Mucosa of rectum (tissue), 2 donors: ENCODE data around the gene LSMEM2.
A peak's percentile ranks its signal among the peaks of the same experiment; 100 is the strongest.

Source experiments
- H3K27ac ChIP-seq, 2 donors: one replicate each; pipeline ENCODE4 v1.7.0; 2013; ENCODE audit warnings: inconsistent platforms in 2 of 2, low read depth in 2 of 2, low read length in 2 of 2
- H3K27me3 ChIP-seq, 2 donors: one replicate each; pipeline ENCODE4 v1.7.0; 2013; ENCODE audit warnings: low read length in 2 of 2; ENCODE audit not compliant: control insufficient read depth in 2 of 2, insufficient read depth in 2 of 2
- H3K36me3 ChIP-seq, 2 donors: one replicate each; pipeline ENCODE4 v1.7.0; 2013; ENCODE audit warnings: low read length in 2 of 2; ENCODE audit not compliant: control insufficient read depth in 2 of 2, insufficient read depth in 2 of 2
- H3K4me1 ChIP-seq, 2 donors: one replicate each; pipeline ENCODE4 v1.7.0; 2013; ENCODE audit warnings: low read length in 2 of 2, mild to moderate bottlenecking in 1 of 2; ENCODE audit not compliant: control insufficient read depth in 2 of 2, insufficient read depth in 2 of 2
- H3K4me3 ChIP-seq, 2 donors: one replicate each; pipeline ENCODE4 v1.7.0; 2013; ENCODE audit warnings: low read length in 2 of 2
- H3K9ac ChIP-seq, 2 donors: one replicate each; pipeline ENCODE4 v1.7.0; 2013; ENCODE audit warnings: low read length in 2 of 2, low read depth in 1 of 2, mild to moderate bottlenecking in 1 of 2
- H3K9me3 ChIP-seq, 2 donors: one replicate each; pipeline ENCODE4 v1.7.0; 2013; ENCODE audit warnings: low read length in 2 of 2; ENCODE audit not compliant: control insufficient read depth in 2 of 2
- donor health status: healthy.
- donor health status: Normal muscosa, but diverticular disease.

LSMEM2 gene

DNA sequence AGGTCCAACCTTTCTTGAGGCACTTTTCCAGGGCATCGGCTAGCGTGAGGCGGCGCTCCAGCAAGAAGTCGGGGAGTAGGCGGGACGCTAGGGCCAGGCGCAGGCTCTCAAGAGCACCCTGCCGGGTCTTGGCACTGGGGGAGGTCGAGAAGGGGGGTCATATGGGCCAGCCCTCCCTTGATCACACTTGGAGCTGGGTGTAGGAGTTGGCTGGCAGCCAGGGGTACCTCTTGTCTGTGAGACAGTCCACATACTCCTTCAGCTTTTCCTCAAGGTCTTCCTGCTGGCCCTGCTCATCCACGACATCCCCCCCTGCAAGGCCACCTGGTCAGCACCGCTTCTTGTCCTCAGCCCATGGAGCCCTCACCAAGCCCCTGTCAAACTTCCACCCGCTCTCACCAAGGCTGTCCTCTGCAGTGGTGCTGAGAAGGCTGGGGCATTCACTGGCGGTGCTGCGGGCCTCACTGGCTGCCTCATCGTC is 11.3 kb downstream of the LSMEM2 start:
- peaks cover 19 to 23% of the 10 kb centered on the region in 2 donors for H3K4me1 ChIP-seq
- H3K36me3 ChIP-seq: peaks cover 36% of the 10 kb centered on the region in 2 donors
- no peaks in the 10 kb centered on the region for H3K9me3 ChIP-seq
- peak overlapping the region in 1 of 2 donors; percentile 80 for H3K9ac ChIP-seq
- no peaks in the 10 kb centered on the region for H3K27me3 ChIP-seq
- H3K27ac ChIP-seq: no peak overlapping the region
- H3K4me3 ChIP-seq: no peak overlapping the region

DNA sequence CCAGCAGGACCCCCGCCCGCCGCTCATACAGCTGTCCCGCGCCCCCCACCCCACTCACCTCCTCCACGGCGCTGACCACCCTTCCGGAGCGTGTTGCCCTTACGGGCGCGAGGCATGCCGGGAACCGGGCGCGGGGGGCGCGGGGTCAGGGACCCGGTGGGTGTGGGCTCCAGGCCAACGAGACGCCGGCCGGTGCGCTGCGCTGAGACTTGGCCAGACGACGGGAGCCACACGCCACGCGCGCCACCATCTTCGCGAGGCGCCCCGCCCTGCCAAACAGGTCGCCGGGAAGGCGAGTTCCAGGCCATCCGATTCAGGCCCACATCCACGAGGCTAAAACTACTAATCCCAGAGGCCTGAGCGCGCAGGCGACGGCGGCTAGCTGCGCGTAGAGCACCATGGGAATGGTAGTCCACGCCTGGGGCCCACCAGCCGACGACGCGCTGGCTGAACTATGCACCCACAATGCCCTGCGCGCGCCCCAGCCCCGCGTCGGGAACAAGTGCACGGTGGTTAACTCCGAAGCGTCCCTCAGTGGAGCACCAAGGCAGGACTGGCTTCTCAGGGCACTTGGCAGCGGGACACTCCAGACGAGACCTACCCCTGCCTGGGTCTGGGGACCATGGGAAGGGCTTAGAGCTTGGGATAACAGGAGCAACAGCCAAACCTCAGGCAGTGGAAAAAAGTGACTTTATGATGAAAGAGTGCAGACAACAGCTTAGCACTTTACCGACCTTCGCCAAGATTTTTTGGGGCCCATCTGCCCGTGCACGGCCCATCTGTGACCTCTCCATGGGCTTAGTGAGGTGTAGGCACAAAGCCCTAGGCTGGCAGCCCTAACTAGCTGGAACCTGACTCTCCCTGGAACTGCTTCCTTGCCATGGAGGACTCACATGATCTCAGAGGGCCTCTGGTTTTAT is 13.5 kb downstream of the LSMEM2 start, which contains the start of gene IFRD2:
TSS of gene IFRD2 (minus strand) at position 271 of the 920 bp plus-strand sequence. CDS start at position 116, 155 bp downstream.
- peak within 1 kb of the TSS; percentile 80 to 84 for H3K9ac ChIP-seq
- H3K27me3 ChIP-seq: no peaks in the 10 kb centered on the region
- peaks cover 19 to 23% of the 10 kb centered on the region in 2 donors for H3K4me1 ChIP-seq
- H3K4me3 ChIP-seq: peak within 1 kb of the TSS; percentile 80 to 88
- H3K36me3 ChIP-seq: peaks cover 28 to 29% of the 10 kb centered on the region in 2 donors
- no peaks in the 10 kb centered on the region for H3K9me3 ChIP-seq
- peak within 1 kb of the TSS; percentile 75 to 80 for H3K27ac ChIP-seq

DNA sequence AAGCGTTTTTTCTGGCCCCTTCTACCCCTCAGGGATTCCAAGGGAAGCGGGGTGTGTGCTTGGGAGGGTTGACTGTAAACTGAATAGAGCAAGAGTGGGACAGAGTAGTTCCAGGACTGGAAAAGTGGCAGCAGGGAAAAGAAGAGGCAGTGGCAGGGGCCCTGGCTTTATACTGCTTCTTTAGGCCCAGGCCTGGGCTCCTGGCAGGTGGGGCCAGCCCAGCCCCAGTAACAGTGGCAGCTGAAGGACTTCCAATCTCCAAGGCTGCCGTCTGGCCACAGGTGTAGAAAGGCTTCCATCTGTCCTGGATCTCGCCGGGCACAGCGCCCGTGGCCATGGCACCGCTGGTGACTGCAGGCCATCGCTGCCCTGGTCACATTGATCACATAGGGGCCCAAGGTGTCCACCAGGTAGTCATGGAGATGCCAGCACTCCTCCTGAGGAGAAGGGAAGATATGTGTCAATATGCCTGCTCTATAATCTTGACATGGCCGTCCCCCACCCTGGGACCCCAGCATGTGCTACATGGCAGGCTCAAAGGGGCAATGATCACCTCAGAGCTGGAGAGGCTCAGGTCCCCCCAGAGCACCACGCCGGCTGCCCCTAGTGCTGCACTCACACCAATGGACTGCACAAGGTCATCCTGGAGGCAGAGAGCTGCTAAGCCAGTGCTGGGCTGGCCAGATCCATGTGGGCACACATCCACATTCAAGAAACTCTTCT is 14.4 kb downstream of the LSMEM2 start:
- peak overlapping the region; percentile 58 to 87 for H3K4me3 ChIP-seq
- H3K36me3 ChIP-seq: peaks cover 20 to 21% of the 10 kb centered on the region in 2 donors
- peak overlapping the region; percentile 63 to 84 for H3K9ac ChIP-seq
- H3K27ac ChIP-seq: peak overlapping the region; percentile 75 to 80
- H3K27me3 ChIP-seq: no peaks in the 10 kb centered on the region
- peaks cover 22 to 26% of the 10 kb centered on the region in 2 donors for H3K4me1 ChIP-seq
- H3K9me3 ChIP-seq: no peaks in the 10 kb centered on the region

DNA sequence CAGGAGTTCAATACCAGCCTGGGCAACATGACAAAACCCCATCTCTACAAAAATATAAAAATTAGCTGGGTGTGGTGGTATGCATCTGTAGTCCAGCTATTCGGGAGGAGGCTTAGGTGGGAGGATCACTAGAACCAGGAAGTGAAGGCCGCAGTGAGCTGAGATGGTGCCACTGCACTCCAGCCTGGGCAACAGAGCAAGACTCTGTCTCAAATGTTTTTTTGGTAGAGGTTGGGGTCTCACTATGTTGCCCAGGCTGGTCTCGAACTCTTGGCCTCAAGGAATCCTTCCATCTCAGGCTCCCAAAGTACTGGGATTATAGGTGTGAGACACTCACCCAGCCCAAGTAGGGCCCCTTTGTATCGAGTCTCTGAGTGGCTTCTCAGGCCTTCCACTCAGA is 15.2 kb downstream of the LSMEM2 start:
- H3K4me1 ChIP-seq: peaks cover 31 to 34% of the 10 kb centered on the region in 2 donors
- H3K27ac ChIP-seq: no peak overlapping the region
- H3K9ac ChIP-seq: no peak overlapping the region
- no peak overlapping the region for H3K4me3 ChIP-seq
- H3K27me3 ChIP-seq: no peaks in the 10 kb centered on the region
- H3K9me3 ChIP-seq: no peaks in the 10 kb centered on the region
- H3K36me3 ChIP-seq: peaks cover 12 to 13% of the 10 kb centered on the region in 2 donors

DNA sequence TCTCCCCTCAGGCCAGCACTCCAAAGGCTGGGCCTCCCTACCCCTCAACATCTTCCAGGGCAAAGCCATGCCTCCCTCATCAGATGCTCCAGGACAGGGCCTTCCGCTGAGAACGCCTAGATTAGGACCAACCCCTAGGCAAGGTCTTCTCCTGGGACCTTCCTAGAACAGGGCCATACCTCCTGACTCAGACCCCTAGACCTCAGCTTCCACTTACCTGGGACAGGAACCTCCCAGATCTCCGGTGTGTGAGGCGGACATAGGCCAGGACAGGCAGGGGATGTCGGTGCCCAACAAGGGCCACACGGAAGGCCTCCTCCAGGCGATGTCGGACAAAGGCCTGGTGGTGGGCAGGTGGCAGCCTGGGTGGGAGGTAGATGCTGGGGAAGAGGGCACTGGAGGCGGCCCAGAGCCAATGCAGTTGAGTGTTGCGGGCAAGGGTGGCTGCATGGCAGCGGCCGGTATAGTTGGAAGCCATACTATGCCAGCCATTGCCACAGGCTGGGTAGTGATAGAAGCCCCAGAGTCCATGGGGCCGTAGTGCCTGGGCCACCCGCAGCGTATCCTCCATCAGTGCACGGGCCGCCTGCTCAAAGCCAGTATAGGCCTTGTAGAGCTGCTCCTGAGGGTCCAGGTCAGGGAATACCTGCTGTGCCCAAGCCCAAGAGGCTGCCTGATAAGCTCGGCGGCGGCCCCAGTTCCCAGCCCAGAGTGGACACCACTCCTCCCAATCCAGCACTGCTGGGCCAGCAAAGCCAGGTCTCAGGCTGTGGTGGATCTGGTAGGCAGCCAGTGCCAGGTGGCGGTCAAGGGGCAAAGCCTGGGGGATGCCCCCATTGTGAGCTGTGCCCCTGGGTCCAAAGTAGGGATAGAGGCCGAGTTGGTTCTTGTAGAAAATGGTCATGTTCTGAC is 15.9 kb downstream of the LSMEM2 start:
- Histone ChIP-seq H3K4me3 (no peak overlapping the region), H3K9ac (no peak overlapping the region), H3K27me3 (no peaks in the 10 kb centered on the region), H3K27ac (no peak overlapping the region), H3K9me3 (no peaks in the 10 kb centered on the region), H3K36me3 (peaks cover 6% of the 10 kb centered on the region in 2 donors), H3K4me1 (peaks cover 31 to 37% of the 10 kb centered on the region in 2 donors)

DNA sequence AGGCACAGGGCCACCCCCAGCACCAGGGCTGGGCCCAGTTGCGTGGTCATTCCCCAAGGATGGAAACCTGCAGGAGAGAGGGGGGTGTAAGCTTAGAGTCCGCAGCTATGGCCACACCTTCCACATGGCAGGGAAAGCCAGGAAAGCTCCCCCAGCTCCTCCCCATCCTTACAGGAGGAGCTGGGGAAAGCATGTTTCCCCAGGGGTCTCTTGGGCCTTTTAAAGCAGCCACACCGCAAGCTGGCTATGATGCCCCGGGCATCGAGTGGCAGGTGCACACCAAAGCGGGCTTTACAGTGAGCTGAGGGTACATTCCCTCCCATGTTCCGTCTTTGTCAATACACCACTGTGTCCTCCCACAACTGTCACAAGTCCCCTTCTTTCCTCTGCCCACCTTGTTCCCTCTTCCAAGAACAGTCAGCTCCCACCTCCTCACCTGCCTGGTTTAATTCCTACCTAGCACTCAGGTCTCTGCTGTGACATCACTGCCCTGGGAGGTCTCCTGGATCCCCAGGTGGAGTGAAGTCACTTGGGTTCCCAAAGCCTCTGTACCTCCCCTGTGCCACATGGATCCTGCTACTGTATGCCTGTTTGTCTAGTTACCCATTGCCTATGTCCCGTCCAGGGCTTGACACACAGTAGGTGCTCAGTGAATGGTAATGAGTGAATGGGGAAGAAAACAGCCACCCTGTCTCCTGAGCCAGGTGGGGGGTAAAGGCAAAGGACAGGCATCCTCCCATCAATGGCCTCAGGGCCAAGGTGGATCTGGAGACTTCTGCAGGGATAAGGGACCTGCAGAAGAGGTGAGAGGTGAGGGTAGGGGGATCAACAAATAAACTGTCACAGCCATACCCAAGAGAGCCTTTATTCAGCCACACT is 16.9 kb downstream of the LSMEM2 start:
- no peak overlapping the region for H3K4me3 ChIP-seq
- H3K9me3 ChIP-seq: no peaks in the 10 kb centered on the region
- no peaks in the 10 kb centered on the region for H3K27me3 ChIP-seq
- no peak overlapping the region for H3K9ac ChIP-seq
- no peaks in the 10 kb centered on the region for H3K36me3 ChIP-seq
- H3K4me1 ChIP-seq: peaks cover 35 to 42% of the 10 kb centered on the region in 2 donors
- no peak overlapping the region for H3K27ac ChIP-seq

DNA sequence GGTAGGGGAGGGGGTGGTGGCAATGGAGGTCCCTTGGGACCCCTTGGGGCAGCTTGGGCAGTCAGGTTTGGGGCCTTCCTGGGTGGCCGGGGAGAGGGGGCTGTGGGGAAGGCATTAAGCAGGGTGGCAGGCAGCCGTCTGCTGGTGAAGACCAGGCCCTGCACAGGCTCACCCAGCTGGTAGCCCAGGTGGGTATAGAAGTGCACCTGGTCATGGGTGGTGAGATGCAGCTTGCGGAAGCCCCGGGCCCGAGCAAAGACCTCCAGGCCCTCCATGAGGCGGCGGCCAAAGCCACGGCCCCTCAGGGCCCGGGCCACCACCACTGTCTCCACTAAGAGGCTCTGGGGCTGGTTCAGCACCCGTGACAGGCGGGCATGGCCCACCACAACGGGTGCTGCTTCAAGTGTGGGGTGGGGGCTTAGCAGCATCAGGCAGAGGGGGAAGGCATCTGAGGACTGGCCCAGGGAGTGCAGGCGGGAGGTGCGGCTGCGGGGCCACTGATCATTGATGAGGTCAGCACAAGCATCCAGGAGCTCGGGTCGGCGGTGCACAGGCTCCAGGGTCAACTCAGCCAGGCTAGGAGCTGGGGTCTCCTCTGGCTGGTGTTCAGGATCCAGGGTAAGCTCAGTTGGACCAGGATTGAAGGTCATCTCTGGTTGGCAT is 18.0 kb downstream of the LSMEM2 start:
- no peak overlapping the region for H3K27ac ChIP-seq
- no peak overlapping the region for H3K9ac ChIP-seq
- peaks cover 30 to 35% of the 10 kb centered on the region in 2 donors for H3K4me1 ChIP-seq
- H3K4me3 ChIP-seq: no peak overlapping the region
- no peaks in the 10 kb centered on the region for H3K27me3 ChIP-seq
- H3K9me3 ChIP-seq: no peaks in the 10 kb centered on the region
- no peaks in the 10 kb centered on the region for H3K36me3 ChIP-seq

DNA sequence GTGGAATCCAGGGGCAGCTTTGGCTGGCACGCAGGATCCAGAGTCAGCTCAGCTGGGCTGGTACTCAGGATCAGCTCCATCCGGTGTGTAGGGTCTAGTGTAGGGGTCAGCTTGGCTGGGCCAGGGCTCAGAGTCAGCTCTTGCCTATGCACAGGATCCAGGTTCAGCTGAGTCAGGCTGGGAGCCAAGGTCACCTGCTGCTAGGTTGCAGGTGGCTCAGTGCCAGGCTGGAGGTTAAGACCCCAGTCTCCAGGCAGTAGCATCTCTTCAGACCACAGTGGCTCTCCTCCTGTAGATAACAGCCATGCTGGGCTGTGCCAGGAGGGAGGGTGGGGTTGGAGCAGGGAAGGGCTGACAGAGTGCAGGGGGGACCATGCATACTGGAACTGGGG is 18.5 kb downstream of the LSMEM2 start:
- peaks cover 30 to 35% of the 10 kb centered on the region in 2 donors for H3K4me1 ChIP-seq

More for the DNA sequence above, 18.5 kb downstream of the LSMEM2 start:
- Histone ChIP-seq H3K4me3 (no peak overlapping the region), H3K9me3 (no peaks in the 10 kb centered on the region), H3K27ac (no peak overlapping the region), H3K36me3 (no peaks in the 10 kb centered on the region), H3K27me3 (no peaks in the 10 kb centered on the region), H3K9ac (no peak overlapping the region)
